Measurements from ENCODE around the gene DNAJC8. TPM values are rescaled to one million over a fixed set of nuclear protein-coding genes. Genes with fewer than 3 reads are reported as not detected.

Gene DNAJC8
- total and polyA plus RNA-seq, 2 of the 4 experiments (the other 2 are of a cell fraction) = 53.6 to 81.0 TPM

GRCh38 chr1:28200234-28200873 lies 32.5 kb downstream of the DNAJC8 start:
- Histone ChIP-seq H3K9me3 (ENCODE audit: control insufficient read depth, insufficient read depth, low read length) (no peaks in the 10 kb centered on the region), H3K27ac (ENCODE audit: insufficient read depth, low read length) (no peak overlapping the region), H3K27me3 (ENCODE audit: control insufficient read depth, insufficient read depth, low read length) (no peaks in the 10 kb centered on the region), H3K4me2 (ENCODE audit: low read depth, low read length) (no peak overlapping the region), H3K18ac (ENCODE audit: low read depth, low read length) (no peak overlapping the region), H2BK5ac (ENCODE audit: low read depth, low read length, poor library complexity, severe bottlenecking) (no peak overlapping the region), H4K20me1 (ENCODE audit: insufficient read depth, low read length) (no peaks in the 10 kb centered on the region), H2BK15ac (ENCODE audit: low read depth, low read length) (no peak overlapping the region), H3K9ac (ENCODE audit: low read depth, low read length) (no peak overlapping the region), H3K4me1 (ENCODE audit: control insufficient read depth, insufficient read depth, low read length) (peaks cover 2% of the 10 kb centered on the region; the same call in 1 of the 2 replicates), H4K8ac (ENCODE audit: low read depth in 2 of 2, low read length in 2 of 2) (no peak overlapping the region), H3K79me1 (ENCODE audit: low read depth in 1 of 2, low read length in 2 of 2) (peaks cover 0 to 8% of the 10 kb centered on the region in 2 experiments; a peak in 1 of 4 replicates), H3K9me1 (ENCODE audit: insufficient read depth, low read length) (0 out of 2 replicates have a peak, but pooled peaks cover 4% of the 10 kb centered on the region), H3K36me3 (ENCODE audit: control insufficient read depth, insufficient read depth, low read length) (peaks cover 53% of the 10 kb centered on the region), H2AK9ac (replicated peaks; ENCODE audit: low read depth, low read length, poor library complexity) (no peak overlapping the region), H2BK20ac (ENCODE audit: low read depth, low read length) (no peak overlapping the region), H3K56ac (ENCODE audit: extremely low read depth, insufficient read depth, low read length) (no peak overlapping the region), H4K91ac (ENCODE audit: insufficient read depth, low read depth, low read length) (no peak overlapping the region), H2AFZ (replicated peaks; ENCODE audit: low read length, poor library complexity) (no peak overlapping the region), H2BK120ac (ENCODE audit: low read depth, low read length) (no peak overlapping the region), H3K23ac (ENCODE audit: low read depth, low read length) (no peak overlapping the region), H4K5ac (ENCODE audit: low read depth, low read length) (no peak overlapping the region), H3K14ac (replicated peaks; ENCODE audit: low read depth, low read length) (no peak overlapping the region), H2AK5ac (ENCODE audit: low read depth, low read length) (no peak overlapping the region), H3K4me3 (ENCODE audit: insufficient read depth, low read depth, low read length) (no peak overlapping the region), H3K4ac (ENCODE audit: low read depth, low read length) (no peak overlapping the region)
- intact Hi-C loops (cut with micrococcal nuclease) (loop anchor here (10.0 kb wide), 1 partner anchor 346 kb away; no protein-coding TSS in a partner anchor), in situ Hi-C loops (cut with MboI; ENCODE audit: low sequenced_read_pairs) (loop anchor here (25.0 kb wide), 1 partner anchor 338 kb away; the partner anchor contains the start of gene THEMIS2), dilution Hi-C loops (cut with HindIII; ENCODE audit: low sequenced_read_pairs, unreplicated experiment) (no loop called here)
- ChIA-PET POLR2A (ENCODE audit: unreplicated experiment) (no interaction called here), CTCF (no interaction called here)
- ATAC-seq (ENCODE audit: low read depth) = no peak
- DNase-seq = no peak
- TF ChIP-seq CEBPB (IDR thresholded peaks at IDR 0.05; ENCODE audit: low read depth, low read length) (no peak), CTCF (conservative IDR thresholded peaks at IDR 0.05; ENCODE audit: low read depth, low read length) (no peak), MAZ (IDR thresholded peaks at IDR 0.05; ENCODE audit: borderline replicate concordance, low read depth, low read length) (no peak), SMC3 (IDR thresholded peaks at IDR 0.05; ENCODE audit: low read depth, low read length) (no peak)
- BruUV-seq (replicated peaks) = no TSS peak
- WGBS, 2 experiments (ENCODE audit: extremely low coverage in 2 of 2, insufficient read length in 1 of 2) = no CpG with 5 or more reads among the region's 6 CpGs
